C4-2B (cell line): ENCODE results near the gene GDI1.

Experiments
- ZFX ChIP-seq: fragments of 450-650 bp; IDR thresholded peaks from 2 replicates; pipeline ENCODE4 v1.6.1; 2017
- TF ChIP-seq, protein P1 (sequence below): fragments of 450-650 bp; conservative IDR thresholded peaks from 2 replicates; pipeline ENCODE4 v1.5.1; 2017; ENCODE audit warnings: mild to moderate bottlenecking

DNA sequence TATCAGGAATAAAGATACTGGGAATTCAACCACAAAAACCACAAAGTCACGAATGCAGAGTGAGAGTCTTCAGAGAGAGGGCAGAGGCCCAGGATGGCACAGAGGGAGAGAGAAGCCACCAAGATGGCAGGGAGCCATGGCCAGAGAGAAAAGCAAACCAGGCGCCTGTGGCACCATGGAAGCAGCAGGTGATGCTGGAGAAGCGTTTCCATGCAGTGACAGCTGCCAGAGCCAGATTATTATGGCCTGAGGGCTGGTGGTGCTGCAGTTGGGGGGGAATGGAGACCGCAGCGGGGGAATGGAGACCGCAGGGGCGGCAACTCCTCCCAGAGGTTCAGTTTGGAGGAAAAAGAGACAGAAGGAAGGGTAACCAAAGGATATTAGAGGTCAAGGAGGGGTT, 19.8 kb upstream of the GDI1 start:
- TF ChIP-seq, protein P1, sequence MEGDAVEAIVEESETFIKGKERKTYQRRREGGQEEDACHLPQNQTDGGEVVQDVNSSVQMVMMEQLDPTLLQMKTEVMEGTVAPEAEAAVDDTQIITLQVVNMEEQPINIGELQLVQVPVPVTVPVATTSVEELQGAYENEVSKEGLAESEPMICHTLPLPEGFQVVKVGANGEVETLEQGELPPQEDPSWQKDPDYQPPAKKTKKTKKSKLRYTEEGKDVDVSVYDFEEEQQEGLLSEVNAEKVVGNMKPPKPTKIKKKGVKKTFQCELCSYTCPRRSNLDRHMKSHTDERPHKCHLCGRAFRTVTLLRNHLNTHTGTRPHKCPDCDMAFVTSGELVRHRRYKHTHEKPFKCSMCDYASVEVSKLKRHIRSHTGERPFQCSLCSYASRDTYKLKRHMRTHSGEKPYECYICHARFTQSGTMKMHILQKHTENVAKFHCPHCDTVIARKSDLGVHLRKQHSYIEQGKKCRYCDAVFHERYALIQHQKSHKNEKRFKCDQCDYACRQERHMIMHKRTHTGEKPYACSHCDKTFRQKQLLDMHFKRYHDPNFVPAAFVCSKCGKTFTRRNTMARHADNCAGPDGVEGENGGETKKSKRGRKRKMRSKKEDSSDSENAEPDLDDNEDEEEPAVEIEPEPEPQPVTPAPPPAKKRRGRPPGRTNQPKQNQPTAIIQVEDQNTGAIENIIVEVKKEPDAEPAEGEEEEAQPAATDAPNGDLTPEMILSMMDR = no peak
- TF ChIP-seq ZFX = no peak
